ENCODE data around the gene FGGY.
"Not testable (repeated sequence)": the region's sequence is repeated elsewhere in the genome, so short reads cannot be mapped to it uniquely, and the experiment has no call there.

The FGGY gene

DNA sequence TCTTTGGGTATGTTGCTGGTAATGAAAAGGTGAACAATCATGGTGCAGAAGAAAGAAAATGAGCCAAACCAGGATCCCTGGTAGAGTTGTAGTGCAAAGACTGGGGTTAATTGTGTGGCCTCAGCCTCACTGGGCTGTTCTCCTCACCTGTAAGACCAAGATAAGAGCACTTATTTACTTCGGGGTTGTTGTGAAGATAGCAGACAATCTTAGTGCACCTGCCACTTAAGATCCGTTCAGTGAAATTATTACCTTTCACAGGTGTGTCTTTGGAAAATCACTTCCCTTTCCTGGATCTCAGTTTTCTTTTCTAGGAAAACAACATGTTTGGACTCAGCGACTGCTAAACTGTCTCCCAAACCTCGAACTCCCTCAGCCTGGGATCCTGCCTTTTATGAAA is 1.3 kb upstream of the FGGY start:
- H3K4me3 ChIP-seq (ENCODE audit: low read length), result peak overlapping the region; percentile 63
- no peak for DNase-seq (ENCODE audit: low read depth)
- TF ChIP-seq, protein P1, sequence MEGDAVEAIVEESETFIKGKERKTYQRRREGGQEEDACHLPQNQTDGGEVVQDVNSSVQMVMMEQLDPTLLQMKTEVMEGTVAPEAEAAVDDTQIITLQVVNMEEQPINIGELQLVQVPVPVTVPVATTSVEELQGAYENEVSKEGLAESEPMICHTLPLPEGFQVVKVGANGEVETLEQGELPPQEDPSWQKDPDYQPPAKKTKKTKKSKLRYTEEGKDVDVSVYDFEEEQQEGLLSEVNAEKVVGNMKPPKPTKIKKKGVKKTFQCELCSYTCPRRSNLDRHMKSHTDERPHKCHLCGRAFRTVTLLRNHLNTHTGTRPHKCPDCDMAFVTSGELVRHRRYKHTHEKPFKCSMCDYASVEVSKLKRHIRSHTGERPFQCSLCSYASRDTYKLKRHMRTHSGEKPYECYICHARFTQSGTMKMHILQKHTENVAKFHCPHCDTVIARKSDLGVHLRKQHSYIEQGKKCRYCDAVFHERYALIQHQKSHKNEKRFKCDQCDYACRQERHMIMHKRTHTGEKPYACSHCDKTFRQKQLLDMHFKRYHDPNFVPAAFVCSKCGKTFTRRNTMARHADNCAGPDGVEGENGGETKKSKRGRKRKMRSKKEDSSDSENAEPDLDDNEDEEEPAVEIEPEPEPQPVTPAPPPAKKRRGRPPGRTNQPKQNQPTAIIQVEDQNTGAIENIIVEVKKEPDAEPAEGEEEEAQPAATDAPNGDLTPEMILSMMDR (conservative IDR thresholded peaks at IDR 0.05; ENCODE audit: low read depth, low read length), result no peak

DNA sequence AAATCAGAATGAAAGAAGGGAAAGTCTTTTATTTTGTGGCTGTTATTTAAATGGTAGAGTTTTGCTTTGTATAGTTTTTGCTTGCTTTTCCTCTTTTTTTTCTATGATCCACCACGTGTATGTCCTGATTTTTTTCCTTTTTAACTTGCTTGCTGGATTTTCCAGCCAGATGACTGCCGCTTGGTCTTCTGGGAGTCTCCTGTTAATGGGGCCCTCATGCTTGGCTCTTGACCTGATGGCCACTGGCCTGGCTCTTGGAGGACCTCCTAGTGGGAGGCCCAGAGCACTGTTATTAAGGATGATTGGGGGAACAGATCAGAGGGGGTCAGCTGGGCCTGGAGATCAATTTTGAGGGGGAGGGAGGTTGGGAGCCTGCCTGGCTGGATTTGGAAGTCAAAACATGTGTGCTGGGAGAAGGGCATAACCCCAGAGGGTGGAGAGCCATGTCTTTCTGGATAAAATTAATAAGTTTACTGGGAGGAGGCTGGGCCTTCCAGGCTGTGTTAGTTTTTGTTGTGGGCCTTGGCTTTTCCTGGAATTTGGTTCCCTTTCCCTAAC is 1.2 kb downstream of the FGGY start:
- no peak overlapping the region for H3K4me3 ChIP-seq (ENCODE audit: low read length)
- no peak for DNase-seq (ENCODE audit: low read depth)
- TF ChIP-seq, protein P1 (conservative IDR thresholded peaks at IDR 0.05; ENCODE audit: low read depth, low read length), result no peak

DNA sequence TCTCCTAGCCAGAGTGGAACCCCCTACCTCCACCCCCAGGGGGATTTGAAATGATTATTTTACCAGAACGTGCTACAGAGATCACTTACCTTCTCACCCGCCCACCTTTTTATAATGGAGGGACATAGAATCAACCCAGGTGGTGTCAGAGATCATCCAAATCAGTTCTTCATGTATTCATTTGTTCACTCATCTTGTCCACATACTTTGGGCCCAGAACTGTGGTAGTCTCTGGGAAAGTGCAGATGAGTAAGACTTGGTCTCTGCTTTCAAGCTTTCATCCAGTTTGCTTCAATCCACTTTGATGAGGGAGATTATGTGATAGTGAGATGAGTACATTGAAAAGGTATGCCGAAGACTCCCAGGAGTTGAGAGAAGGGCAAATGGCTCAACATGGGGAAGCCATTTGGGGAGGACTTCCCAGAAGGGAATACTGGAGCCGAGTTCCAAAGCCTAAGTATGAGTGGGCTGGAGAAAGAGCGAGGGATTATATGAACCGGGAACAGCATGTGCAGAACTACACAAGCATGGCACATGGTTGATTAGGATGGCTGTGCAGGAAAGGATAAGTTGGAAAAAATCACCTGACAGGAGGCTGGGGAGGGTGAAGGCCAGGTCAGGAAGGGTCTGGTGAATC is 1.9 kb downstream of the FGGY start:
- DNase-seq (ENCODE audit: low read depth), result no peak
- H3K4me3 ChIP-seq (ENCODE audit: low read length), result no peak overlapping the region
- TF ChIP-seq, protein P1 (conservative IDR thresholded peaks at IDR 0.05; ENCODE audit: low read depth, low read length), result no peak

DNA sequence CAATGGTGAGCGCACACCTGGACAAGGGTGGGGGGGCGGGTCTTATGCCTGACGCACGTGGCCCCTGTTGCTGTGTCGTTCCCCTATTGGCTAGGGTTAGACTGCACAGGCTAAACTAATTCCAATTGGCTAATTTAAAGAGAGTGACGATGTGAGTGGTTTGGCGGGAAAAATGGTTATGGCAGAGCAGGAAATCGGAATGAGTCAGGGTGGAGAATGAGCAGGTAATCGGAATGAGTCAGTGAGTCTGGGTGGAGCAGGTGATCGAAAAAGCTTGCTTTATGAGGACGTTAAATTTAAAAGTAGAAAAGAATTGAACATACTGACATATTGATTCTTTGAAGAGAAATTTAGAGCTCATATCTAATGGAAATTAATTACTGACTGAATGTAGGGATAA is 2.8 kb downstream of the FGGY start:
- not testable (repeated sequence) for DNase-seq (ENCODE audit: low read depth); H3K4me3 ChIP-seq (ENCODE audit: low read length)

DNA sequence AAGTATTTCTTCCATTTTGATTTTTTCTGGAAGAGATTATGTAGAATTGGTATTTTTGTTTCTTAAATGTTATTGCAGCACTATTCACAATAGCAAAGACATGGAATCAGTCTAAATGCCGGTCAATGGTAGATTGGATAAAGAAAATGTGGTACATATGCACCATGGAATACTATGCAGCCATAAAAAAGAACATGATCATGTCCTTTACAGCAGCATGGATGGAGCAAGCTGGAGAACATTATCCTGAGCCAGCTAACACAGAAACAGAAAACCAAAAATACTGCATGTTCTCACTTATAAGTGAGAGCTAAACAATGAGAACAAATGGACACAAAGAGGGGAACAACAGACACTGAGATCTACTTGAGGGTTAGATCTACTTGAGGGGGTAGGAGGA is 5.4 kb downstream of the FGGY start:
- TF ChIP-seq, protein P1 (conservative IDR thresholded peaks at IDR 0.05; ENCODE audit: low read depth, low read length), result no peak
- no peak overlapping the region for H3K4me3 ChIP-seq (ENCODE audit: low read length)

DNA sequence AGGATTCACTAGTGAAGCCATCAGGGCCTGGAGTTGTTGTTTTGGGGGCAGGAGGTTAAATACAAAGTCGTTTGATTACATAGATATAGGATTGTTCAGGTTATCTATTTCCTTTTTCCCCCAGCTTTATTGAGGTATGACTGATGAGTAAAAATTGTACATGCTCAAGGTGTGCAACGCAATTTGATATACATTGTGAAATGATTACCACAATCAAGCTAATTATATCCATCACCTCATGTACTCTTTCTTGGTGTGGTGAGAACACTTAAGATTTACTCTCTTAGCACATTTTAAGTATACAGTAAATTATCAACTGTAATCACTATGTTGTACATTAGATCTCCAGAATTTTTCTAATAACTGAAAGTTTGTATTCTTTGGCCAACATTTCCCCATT is 6.0 kb downstream of the FGGY start:
- H3K4me3 ChIP-seq (ENCODE audit: low read length), result no peak overlapping the region
- DNase-seq (ENCODE audit: low read depth), result no peak
- TF ChIP-seq, protein P1 (conservative IDR thresholded peaks at IDR 0.05; ENCODE audit: low read depth, low read length), result no peak

More for the DNA sequence above, 5.4 kb downstream of the FGGY start:
- no peak for DNase-seq (ENCODE audit: low read depth)

DNA sequence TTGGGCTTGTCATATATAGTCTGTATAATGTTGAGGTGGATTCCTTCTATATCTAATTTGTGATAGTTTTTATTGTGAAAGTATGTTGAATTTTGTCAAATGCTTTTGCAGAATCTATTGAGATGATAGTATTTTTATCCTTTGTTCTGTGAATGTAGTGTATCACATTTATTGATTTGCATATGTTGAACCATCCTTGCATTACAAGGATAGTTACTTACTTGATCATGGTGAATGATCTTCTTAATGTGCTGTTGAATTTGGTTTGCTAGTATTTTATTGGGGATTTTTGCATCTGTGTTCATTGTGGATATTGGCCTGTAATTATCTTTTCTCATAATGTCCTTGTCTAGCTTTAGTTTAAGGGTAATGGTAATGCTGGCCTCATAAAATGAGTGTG is 8.3 kb downstream of the FGGY start:
- DNase-seq (ENCODE audit: low read depth), result no peak
- no peak overlapping the region for H3K4me3 ChIP-seq (ENCODE audit: low read length)
- TF ChIP-seq, protein P1 (conservative IDR thresholded peaks at IDR 0.05; ENCODE audit: low read depth, low read length), result no peak

Data from retinal pigment epithelial cell (primary cell).